Prostate gland (tissue), 2 donors: Measurements from ENCODE around the gene KLK11. TPM values are rescaled to one million over a fixed set of nuclear protein-coding genes. Genes with fewer than 3 reads are reported as not detected.
A peak's percentile ranks its signal among the peaks of the same experiment; 100 is the strongest.

Experiments
- DNase-seq: peaks from one replicate; pipeline ENCODE4 v3.0.0-alpha.2; 2019; ENCODE audit warnings: low spot score
- H3K27ac ChIP-seq, 2 donors: fragments of 200-600 bp; sonication (generic); 2 replicates each; pipeline ENCODE4 v1.5.1; 2017 to 2019
- H3K27me3 ChIP-seq: fragments of 200-600 bp; sonication (generic); replicated peaks from 2 replicates; pipeline ENCODE4 v1.5.1; 2019; ENCODE audit not compliant: insufficient read depth
- H3K36me3 ChIP-seq, 2 donors: fragments of 200-600 bp; sonication (generic); 1 replicate in 1 of 2; 2 replicates in 1 of 2; pipeline versions ENCODE4 v1.5.1 to v1.8.1; 2017 to 2019
- H3K4me1 ChIP-seq: fragments of 200-600 bp; sonication (generic); replicated peaks from 2 replicates; pipeline ENCODE4 v1.5.1; 2019
- H3K4me3 ChIP-seq, 2 donors: fragments of 200-600 bp; sonication (generic); 2 replicates each; pipeline ENCODE4 v1.5.1; 2017 to 2019
- H3K9me3 ChIP-seq: fragments of 200-600 bp; sonication (generic); 2 replicates; pipeline ENCODE4 v1.5.1; 2017
- CTCF ChIP-seq, 4 experiments: fragments of 200-600 bp in 2 of 4; fragments of 450-650 bp in 2 of 4; sonication (generic) in 2 of 4; IDR thresholded peaks; 1 replicate in 3 of 4; 2 replicates in 1 of 4; pipeline ENCODE4 v1.5.1; 2016 to 2019; ENCODE audit warnings: antibody characterized with exemption in 4 of 4, mild to moderate bottlenecking in 2 of 4, moderate library complexity in 2 of 4
- POLR2A ChIP-seq: fragments of 450-650 bp; IDR thresholded peaks from one replicate; pipeline ENCODE4 v1.6.1; 2016; ENCODE audit warnings: antibody characterized with exemption, mild to moderate bottlenecking
- POLR2AphosphoS5 ChIP-seq: sonication (generic); formaldehyde crosslinking; IDR thresholded peaks from one replicate; pipeline ENCODE4 v1.6.1; 2017; ENCODE audit warnings: antibody characterized with exemption
- WGBS: methylation state at CpG from one replicate; pipeline ENCODE4 v1.1.5; 2018; 5-methylcytosine and 5-hydroxymethylcytosine counted together
- intact Hi-C: fragments of 100-400 bp; cut with DNase I; formaldehyde crosslinking; loops from one replicate; pipeline ENCODE4 v1.14.2; 2022
- total RNA-seq, 2 donors: library from RNA; depleted of rRNA; stranded (reverse); fragments of >200 nt; gene quantifications; one replicate each; pipeline ENCODE4 v1.1.0, GENCODE V29; 2016

Gene KLK11
- total RNA-seq, 2 donors from 2014 or later: 67.7 to 315 TPM

- Histone ChIP-seq H3K4me1 (no peaks in the 10 kb centered on the region), H3K27ac (no peak overlapping the region), H3K36me3 (no peaks in the 10 kb centered on the region), H3K27me3 (no peaks in the 10 kb centered on the region), H3K9me3 (no peaks in the 10 kb centered on the region), H3K4me3 (no peak overlapping the region)
- TF ChIP-seq POLR2AphosphoS5 (no peak), POLR2A (no peak), CTCF (IDR thresholded peaks at IDR 0.05) (no peak)
- DNase-seq: no peak
- intact Hi-C loops: no loop called here
- WGBS: 90% methylated on average over 7 of the region's 7 CpGs
These were observed 4.9 kb upstream of the KLK11 start for GRCh38 chr19:51031220-51031879.

- DNase-seq: no peak
- 84% methylated on average over 13 of the region's 13 CpGs for WGBS
- H3K36me3 ChIP-seq: no peaks in the 10 kb centered on the region
- no peak overlapping the region for H3K4me3 ChIP-seq
- H3K9me3 ChIP-seq: no peaks in the 10 kb centered on the region
- intact Hi-C loops: no loop called here
- H3K4me1 ChIP-seq: no peaks in the 10 kb centered on the region
- no peak for TF ChIP-seq POLR2AphosphoS5
- no peak for TF ChIP-seq CTCF (IDR thresholded peaks at IDR 0.05)
- no peak for TF ChIP-seq POLR2A
- H3K27ac ChIP-seq: no peak overlapping the region
- no peaks in the 10 kb centered on the region for H3K27me3 ChIP-seq
These were observed 4.2 kb upstream of the KLK11 start for GRCh38 chr19:51030631-51031030.

- H3K27ac ChIP-seq: no peak overlapping the region
- no peak overlapping the region for H3K4me3 ChIP-seq
- H3K36me3 ChIP-seq: no peaks in the 10 kb centered on the region
- H3K27me3 ChIP-seq: no peaks in the 10 kb centered on the region
- intact Hi-C loops: no loop called here
- no peaks in the 10 kb centered on the region for H3K4me1 ChIP-seq
- no peak for DNase-seq
- TF ChIP-seq POLR2A (no peak), POLR2AphosphoS5 (no peak), CTCF (IDR thresholded peaks at IDR 0.05) (no peak)
- no peaks in the 10 kb centered on the region for H3K9me3 ChIP-seq
- WGBS: 89% methylated on average over 2 of the region's 2 CpGs
These were observed 3.3 kb upstream of the KLK11 start for GRCh38 chr19:51029718-51030117.

GRCh38 chr19:51027873-51028272 lies 1.5 kb upstream of the KLK11 start:
- Histone ChIP-seq H3K27me3 (no peaks in the 10 kb centered on the region), H3K4me3 (peak overlapping the region; percentile 36 to 38), H3K27ac (peak overlapping the region; percentile 83 to 86), H3K4me1 (no peaks in the 10 kb centered on the region), H3K36me3 (no peaks in the 10 kb centered on the region), H3K9me3 (no peaks in the 10 kb centered on the region)
- peak in 1 of 4 experiments; percentile 5 for TF ChIP-seq CTCF (IDR thresholded peaks at IDR 0.05)
- TF ChIP-seq POLR2A: no peak
- TF ChIP-seq POLR2AphosphoS5: peak; percentile 57
- intact Hi-C loops: no loop called here
- WGBS: 14% methylated on average over 5 of the region's 5 CpGs
- DNase-seq: no peak

- Histone ChIP-seq H3K4me3 (peak overlapping the region; percentile 36 to 38), H3K27ac (peak overlapping the region; percentile 83 to 86), H3K4me1 (no peaks in the 10 kb centered on the region), H3K36me3 (no peaks in the 10 kb centered on the region), H3K9me3 (no peaks in the 10 kb centered on the region), H3K27me3 (no peaks in the 10 kb centered on the region)
- intact Hi-C loops: no loop called here
- peak; percentile 31 for DNase-seq
- WGBS: 33% methylated on average over 13 of the region's 14 CpGs
- TF ChIP-seq POLR2A: peak; percentile 63
- TF ChIP-seq CTCF (IDR thresholded peaks at IDR 0.05): no peak
These were observed 850 bp upstream of the KLK11 start for GRCh38 chr19:51027126-51027806.
